Cardiac muscle cell (in vitro differentiated cells and primary cell): ENCODE results near the gene TRIM33. TPM values are rescaled to one million over a fixed set of nuclear protein-coding genes. Genes with fewer than 3 reads are reported as not detected.

ENCODE experiments used
- DNase-seq, 2 donors: peaks; one replicate each; pipeline versions ENCODE4 v3.0.0 to v3.0.0-alpha.2; 2010 to 2017; ENCODE audit warnings: low read depth in 1 of 2, low spot score in 1 of 2
- H3K27ac ChIP-seq: fragments of 200-600 bp; sonication (generic); 2 replicates; pipeline ENCODE4 v1.5.1; 2016
- H3K27me3 ChIP-seq: fragments of 200-600 bp; sonication (generic); 2 replicates; pipeline ENCODE4 v1.6.0; 2016; ENCODE audit warnings: control low read depth
- H3K36me3 ChIP-seq: fragments of 200-600 bp; sonication (generic); 2 replicates; pipeline ENCODE4 v1.5.1; 2016; ENCODE audit warnings: control low read depth
- H3K4me1 ChIP-seq: fragments of 200-600 bp; sonication (generic); 2 replicates; pipeline ENCODE4 v1.8.1; 2017; ENCODE audit warnings: low read depth, mild to moderate bottlenecking, mixed run types
- H3K4me3 ChIP-seq: fragments of 200-600 bp; sonication (generic); 2 replicates; pipeline ENCODE4 v1.5.1; 2016; ENCODE audit warnings: mild to moderate bottlenecking
- H3K9me3 ChIP-seq: fragments of 200-600 bp; sonication (generic); 2 replicates; pipeline ENCODE4 v1.5.1; 2017; ENCODE audit warnings: low read depth, mild to moderate bottlenecking, control low read depth
- polyA plus RNA-seq: library from polyadenylated mRNA; unstranded; fragments of >200 nt; fragmentation: Nextera tagmentation; extraction: Ambion mirVana; gene quantifications from 2 replicates; pipeline ENCODE4 v1.2.1, GENCODE V29; 2016
- total RNA-seq: library from RNA; depleted of rRNA; stranded (reverse); fragments of >200 nt; gene quantifications from 2 replicates; pipeline ENCODE4 v1.2.3, GENCODE V29; 2016
- TF ChIP-seq, protein P1 (sequence below): IDR thresholded peaks from 2 replicates; pipeline ENCODE4 v1.5.1; 2012; ENCODE audit warnings: low read depth, mild to moderate bottlenecking, low read length

TRIM33 gene
- total and polyA plus RNA-seq, 2 experiments from 2014 or later, result 32.2 to 40.8 TPM

- no peak for DNase-seq
- Histone ChIP-seq H3K27me3 (no peaks in the 10 kb centered on the region), H3K36me3 (peaks cover 4% of the 10 kb centered on the region), H3K9me3 (no peaks in the 10 kb centered on the region), H3K4me1 (peaks cover 16% of the 10 kb centered on the region), H3K27ac (peak overlapping the region; percentile 26), H3K4me3 (no peak overlapping the region)
- TF ChIP-seq, protein P1, sequence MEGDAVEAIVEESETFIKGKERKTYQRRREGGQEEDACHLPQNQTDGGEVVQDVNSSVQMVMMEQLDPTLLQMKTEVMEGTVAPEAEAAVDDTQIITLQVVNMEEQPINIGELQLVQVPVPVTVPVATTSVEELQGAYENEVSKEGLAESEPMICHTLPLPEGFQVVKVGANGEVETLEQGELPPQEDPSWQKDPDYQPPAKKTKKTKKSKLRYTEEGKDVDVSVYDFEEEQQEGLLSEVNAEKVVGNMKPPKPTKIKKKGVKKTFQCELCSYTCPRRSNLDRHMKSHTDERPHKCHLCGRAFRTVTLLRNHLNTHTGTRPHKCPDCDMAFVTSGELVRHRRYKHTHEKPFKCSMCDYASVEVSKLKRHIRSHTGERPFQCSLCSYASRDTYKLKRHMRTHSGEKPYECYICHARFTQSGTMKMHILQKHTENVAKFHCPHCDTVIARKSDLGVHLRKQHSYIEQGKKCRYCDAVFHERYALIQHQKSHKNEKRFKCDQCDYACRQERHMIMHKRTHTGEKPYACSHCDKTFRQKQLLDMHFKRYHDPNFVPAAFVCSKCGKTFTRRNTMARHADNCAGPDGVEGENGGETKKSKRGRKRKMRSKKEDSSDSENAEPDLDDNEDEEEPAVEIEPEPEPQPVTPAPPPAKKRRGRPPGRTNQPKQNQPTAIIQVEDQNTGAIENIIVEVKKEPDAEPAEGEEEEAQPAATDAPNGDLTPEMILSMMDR, result no peak
These were observed 43.5 kb downstream of the TRIM33 start for GRCh38 chr1:114467491-114467890.

DNA sequence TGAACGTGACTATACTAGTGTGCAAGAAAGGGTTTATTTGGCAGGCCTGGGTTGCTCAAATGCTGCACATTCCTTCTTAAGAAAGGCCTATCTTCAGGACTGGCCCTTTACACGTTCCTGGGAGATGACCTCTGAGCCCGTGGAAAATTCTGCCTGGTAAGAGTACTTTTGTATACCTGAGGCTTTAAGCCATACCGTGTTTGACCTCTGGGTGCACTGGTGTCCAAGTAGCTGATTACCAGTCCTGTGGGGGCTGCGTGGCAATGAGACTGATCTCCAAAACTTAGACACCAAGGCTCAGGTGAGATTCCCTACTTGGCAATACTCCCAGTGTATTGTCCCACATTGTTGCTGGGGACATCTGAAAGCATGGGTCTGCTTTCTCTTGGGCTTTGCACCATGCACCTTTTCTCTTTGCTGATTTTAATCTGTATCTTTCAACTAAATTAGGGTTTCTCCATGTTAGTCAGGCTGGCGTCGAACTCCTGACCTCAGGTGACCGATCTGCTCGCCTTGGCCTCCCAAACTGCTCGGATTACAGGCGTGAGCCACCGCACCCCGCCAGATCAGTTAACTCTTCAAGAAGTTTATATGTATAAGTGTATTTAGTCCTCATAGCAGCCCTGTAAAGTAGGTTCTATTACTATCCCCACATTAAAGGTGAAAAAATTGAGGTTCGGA lies 44.5 kb downstream of the TRIM33 start:
- H3K9me3 ChIP-seq, result no peaks in the 10 kb centered on the region
- H3K36me3 ChIP-seq, result peaks cover 4% of the 10 kb centered on the region
- no peak for DNase-seq
- TF ChIP-seq, protein P1, result no peak
- no peak overlapping the region for H3K4me3 ChIP-seq
- H3K4me1 ChIP-seq, result peaks cover 16% of the 10 kb centered on the region
- no peak overlapping the region for H3K27ac ChIP-seq
- no peaks in the 10 kb centered on the region for H3K27me3 ChIP-seq

- H3K9me3 ChIP-seq, result no peaks in the 10 kb centered on the region
- TF ChIP-seq, protein P1, result no peak
These were observed 48.0 kb downstream of the TRIM33 start for GRCh38 chr1:114462963-114463362.

DNA sequence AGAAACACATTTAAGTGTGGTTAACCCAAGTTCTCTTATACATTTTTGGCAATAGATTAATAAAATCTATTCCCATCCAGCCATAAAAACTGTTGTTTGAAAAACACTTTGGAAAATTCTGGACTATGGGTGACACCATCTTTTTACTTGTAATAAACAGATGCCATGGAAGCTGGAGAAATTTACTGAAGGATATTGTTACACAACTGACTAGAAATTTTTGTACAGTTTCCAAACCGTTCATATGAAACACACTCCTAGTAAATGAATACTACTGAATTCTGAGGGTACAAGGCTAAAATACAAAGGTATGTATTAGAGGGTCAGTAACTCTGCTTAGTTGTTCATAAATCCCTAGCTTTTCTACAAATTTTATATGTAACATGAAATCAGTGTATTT lies 48.7 kb downstream of the TRIM33 start:
- Histone ChIP-seq H3K4me1 (no peaks in the 10 kb centered on the region), H3K27me3 (no peaks in the 10 kb centered on the region), H3K9me3 (no peaks in the 10 kb centered on the region), H3K4me3 (no peak overlapping the region), H3K27ac (no peak overlapping the region), H3K36me3 (peaks cover 6% of the 10 kb centered on the region)
- TF ChIP-seq, protein P1, result no peak
- DNase-seq, result peak in 1 of 2 donors; percentile 25

More at GRCh38 chr1:114462963-114463362, 48.0 kb downstream of the TRIM33 start:
- H3K36me3 ChIP-seq, result peaks cover 4% of the 10 kb centered on the region
- no peak for DNase-seq
- H3K27me3 ChIP-seq, result no peaks in the 10 kb centered on the region
- H3K4me1 ChIP-seq, result peaks cover 4% of the 10 kb centered on the region
- H3K27ac ChIP-seq, result no peak overlapping the region
- no peak overlapping the region for H3K4me3 ChIP-seq

GRCh38 chr1:114458237-114458777 lies 52.7 kb downstream of the TRIM33 start:
- Histone ChIP-seq H3K27ac (no peak overlapping the region), H3K36me3 (peaks cover 20% of the 10 kb centered on the region), H3K4me3 (no peak overlapping the region), H3K27me3 (no peaks in the 10 kb centered on the region), H3K4me1 (no peaks in the 10 kb centered on the region), H3K9me3 (no peaks in the 10 kb centered on the region)
- DNase-seq, result peak in 1 of 2 donors; percentile 71
- TF ChIP-seq, protein P1, result no peak
